Fibroblast of villous mesenchyme (primary cell): ENCODE measurements around the gene TMEM52B. TPM values are rescaled to one million over a fixed set of nuclear protein-coding genes. Genes with fewer than 3 reads are reported as not detected.
A peak's percentile ranks its signal among the peaks of the same experiment; 100 is the strongest.

Experiments
- DNase-seq: peaks from one replicate; pipeline ENCODE4 v3.0.0-alpha.2; 2010; ENCODE audit warnings: low read depth
- H3K4me3 ChIP-seq: 2 replicates; pipeline ENCODE4 v1.5.1; 2011; ENCODE audit warnings: low read depth, mild to moderate bottlenecking, low read length
- total RNA-seq: library from RNA; depleted of rRNA; stranded (reverse); fragments of >200 nt; gene quantifications from 2 replicates; pipeline ENCODE4 v1.2.3, GENCODE V29; 2012
- TF ChIP-seq, protein P1 (sequence below): IDR thresholded peaks from 2 replicates; pipeline ENCODE4 v1.5.1; 2012; ENCODE audit warnings: low read depth, mild to moderate bottlenecking, low read length; ENCODE audit not compliant: insufficient read depth

The TMEM52B gene
- total RNA-seq, 1 donor: 17.7 TPM

DNA sequence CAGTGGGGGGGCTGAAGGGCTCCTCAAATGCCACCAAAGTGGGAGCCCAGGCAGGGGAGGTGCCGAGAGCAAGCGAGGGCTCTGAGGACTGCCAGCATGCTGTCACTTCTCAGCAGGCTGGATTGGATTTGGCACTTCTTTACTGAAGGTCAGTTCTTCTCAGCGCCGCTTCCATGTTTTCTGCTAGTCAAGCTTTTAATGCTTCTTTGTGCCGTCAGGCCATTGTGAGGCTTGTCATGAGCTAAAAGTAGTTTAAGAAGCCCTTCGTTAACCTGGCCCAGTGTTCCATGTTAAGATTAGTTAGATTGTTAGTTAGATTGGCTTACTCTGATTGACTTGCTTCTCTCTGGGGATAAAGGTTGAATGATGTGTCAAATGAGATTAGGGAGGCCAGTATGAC, 47.3 kb downstream of the TMEM52B start:
- H3K4me3 ChIP-seq: peak overlapping the region; percentile 27
- TF ChIP-seq, protein P1, sequence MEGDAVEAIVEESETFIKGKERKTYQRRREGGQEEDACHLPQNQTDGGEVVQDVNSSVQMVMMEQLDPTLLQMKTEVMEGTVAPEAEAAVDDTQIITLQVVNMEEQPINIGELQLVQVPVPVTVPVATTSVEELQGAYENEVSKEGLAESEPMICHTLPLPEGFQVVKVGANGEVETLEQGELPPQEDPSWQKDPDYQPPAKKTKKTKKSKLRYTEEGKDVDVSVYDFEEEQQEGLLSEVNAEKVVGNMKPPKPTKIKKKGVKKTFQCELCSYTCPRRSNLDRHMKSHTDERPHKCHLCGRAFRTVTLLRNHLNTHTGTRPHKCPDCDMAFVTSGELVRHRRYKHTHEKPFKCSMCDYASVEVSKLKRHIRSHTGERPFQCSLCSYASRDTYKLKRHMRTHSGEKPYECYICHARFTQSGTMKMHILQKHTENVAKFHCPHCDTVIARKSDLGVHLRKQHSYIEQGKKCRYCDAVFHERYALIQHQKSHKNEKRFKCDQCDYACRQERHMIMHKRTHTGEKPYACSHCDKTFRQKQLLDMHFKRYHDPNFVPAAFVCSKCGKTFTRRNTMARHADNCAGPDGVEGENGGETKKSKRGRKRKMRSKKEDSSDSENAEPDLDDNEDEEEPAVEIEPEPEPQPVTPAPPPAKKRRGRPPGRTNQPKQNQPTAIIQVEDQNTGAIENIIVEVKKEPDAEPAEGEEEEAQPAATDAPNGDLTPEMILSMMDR: no peak
- no peak for DNase-seq

DNA sequence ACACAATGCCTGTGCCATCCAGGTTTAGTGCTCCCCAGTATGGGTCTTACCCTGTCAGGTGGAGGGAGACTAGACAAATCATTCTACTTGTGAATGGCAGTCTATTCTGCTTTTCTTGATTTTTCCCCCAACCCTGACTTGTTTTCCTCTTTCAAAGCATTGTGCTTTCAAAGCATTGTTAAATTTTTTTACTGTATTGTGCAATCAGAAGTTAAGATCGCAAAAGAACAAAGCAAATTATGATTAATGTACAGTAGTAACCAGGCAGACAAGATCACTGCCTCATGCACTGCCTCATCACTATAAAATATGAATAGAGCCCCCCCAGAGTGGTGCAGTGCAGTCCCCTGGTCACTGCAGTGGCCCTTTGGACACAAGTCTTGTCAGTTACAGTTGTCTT, 47.9 kb downstream of the TMEM52B start:
- TF ChIP-seq, protein P1: no peak
- H3K4me3 ChIP-seq: no peak overlapping the region
- DNase-seq: no peak

DNA sequence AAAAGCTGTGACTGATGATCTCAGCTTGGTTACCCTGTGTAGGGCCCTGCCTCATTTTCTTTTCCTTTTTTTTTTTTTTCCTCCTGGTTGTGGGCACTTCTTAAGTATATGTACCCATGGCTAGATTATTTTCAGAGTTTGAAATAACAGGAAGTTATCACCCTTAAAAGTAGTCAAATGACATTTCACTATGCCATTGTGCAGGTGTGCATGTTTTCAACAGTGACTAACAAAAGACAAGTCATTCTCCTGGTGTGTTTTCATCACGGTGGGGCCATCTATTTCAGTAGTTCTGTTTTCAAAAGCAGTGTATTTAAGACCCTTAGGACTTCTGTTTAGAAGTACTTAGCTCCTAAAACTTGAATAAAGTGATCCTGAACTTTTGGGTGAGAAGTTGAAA, 48.8 kb downstream of the TMEM52B start:
- H3K4me3 ChIP-seq: no peak overlapping the region
- TF ChIP-seq, protein P1: no peak
- DNase-seq: no peak

DNA sequence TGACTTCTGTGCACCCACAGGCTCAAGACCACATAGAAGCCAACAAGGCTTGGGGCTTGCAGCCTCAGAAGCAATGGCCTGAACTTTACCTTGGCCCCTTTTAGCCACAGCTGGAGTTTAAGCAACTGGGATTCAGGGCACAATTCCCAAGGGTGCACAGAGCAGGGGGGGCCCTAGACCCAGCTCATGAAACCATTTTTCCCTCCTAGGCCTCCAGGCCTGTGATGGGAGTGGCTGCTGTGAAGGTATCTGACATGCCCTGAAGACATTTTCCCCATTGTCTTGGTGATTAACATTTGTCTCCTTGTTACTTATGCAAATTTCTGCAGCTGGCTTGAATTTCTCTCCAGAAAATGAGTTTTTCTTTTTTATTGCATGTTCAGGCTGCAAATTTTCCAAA, 55.7 kb downstream of the TMEM52B start:
- DNase-seq: no peak
- TF ChIP-seq, protein P1: no peak
- no peak overlapping the region for H3K4me3 ChIP-seq

DNA sequence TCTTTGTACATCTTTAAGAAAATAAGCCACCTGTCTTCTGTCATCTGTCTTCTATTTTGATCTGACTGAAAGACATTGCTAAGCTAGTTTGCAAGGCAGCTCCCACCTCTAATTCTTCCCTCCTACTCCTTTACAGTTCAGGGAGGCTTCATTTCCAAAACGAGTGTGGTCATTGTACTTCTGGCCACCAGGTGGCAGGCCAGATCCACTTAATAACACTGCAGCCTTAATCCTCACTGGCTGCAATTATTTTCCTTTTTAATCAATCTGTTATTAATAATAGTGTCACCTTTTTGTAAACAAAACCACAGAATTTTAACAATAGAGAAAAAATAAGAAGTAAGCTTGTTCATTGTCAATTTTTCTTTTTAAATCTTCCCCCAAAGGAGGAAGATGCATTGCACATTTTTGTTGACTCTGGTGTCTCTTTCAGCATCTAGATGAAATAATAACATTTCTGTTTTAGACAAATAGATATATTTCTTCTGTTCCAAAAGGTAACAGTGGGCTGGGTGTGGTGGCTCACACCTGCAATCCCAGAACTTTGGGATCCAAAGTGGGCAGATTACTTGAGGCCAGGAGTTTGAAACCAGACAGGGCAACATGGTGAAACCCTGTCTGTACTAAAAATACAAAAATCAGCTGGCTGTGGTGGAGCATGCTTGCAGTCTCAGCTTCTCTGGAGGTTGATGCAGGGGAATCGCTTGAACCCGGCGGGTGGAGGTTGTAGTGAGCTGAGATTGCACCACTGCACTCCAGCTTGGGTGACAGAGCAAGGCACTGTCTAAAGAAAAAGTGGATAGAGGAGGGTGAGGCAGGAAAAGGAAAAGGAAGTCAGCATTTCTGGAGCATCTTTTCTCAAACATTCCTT, 57.2 kb downstream of the TMEM52B start:
- peak; percentile 59 for DNase-seq
- no peak overlapping the region for H3K4me3 ChIP-seq
- TF ChIP-seq, protein P1: peak; percentile 77

DNA sequence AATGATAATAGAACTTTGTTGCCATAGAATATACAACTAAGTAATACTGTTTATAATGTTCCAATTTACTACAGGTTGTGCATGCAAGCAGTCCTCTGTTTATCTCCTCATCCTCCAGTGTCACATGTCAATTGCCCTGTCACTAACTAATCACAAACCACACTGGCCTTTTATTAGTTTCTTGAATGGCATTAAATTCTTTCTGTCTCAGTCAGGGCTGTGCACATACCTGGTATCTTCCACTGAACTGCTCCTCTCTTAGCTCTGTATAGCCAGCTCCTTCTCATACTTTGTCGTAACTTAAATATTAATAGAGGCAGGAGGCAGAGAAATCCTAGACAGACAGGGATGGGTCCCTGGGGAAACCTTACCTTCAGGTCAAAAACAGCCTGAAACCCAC, 57.9 kb downstream of the TMEM52B start:
- H3K4me3 ChIP-seq: no peak overlapping the region
- TF ChIP-seq, protein P1: no peak
- no peak for DNase-seq

DNA sequence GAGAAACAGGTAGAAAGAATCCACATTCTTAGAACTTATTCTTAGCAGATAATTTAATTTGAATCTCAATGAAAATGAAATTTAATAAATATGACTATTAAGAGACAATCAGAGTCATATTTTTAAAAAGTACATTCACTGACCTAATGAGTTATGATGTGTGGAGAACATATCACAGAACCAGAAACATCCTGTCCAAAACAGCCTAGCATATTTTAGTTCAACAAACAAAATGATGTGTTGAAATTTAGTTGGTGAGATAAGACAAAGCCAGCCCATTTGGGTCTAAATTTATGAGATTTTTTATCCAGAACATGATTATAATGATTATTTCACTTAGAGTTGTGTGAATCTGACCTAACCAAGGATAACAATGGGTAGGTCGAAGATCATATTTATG, 59.7 kb downstream of the TMEM52B start:
- DNase-seq: peak; percentile 34
- no peak overlapping the region for H3K4me3 ChIP-seq
- TF ChIP-seq, protein P1: no peak
